Measurements from ENCODE around the gene TTC12.

Gene TTC12

DNA sequence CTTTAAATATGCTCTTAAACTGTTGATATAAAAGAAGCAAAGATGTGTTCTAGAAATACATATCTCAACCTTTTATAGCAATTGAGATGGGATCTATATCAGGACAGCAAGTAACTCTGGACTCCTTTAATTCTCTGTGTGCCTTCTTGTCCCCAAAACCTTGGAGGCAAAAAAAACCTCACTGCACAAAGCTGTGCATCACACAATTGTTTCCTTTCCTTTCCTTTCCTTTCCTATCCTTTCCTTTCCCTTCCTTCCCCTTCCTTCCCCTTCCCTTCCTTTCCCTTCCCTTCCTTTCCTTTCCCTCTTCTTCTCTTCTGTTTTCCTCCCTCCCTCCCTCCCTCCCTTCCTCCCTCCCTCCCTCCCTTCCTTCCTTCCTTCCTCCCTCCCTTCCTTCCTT, 9.5 kb upstream of the TTC12 start:
- Histone ChIP-seq H3K27ac (ENCODE audit: low read length) (no peak overlapping the region), H3K4me3 (ENCODE audit: low read length) (no peak overlapping the region), H3K9me3 (replicated peaks; ENCODE audit: insufficient read depth, low read length) (no peaks in the 10 kb centered on the region), H3K4me2 (ENCODE audit: low read depth, low read length) (no peak overlapping the region), H3K9ac (ENCODE audit: low read length) (no peak overlapping the region), H2AFZ (ENCODE audit: low read length) (no peak overlapping the region), H3K79me2 (ENCODE audit: low read length) (no peaks in the 10 kb centered on the region), H3F3A (ENCODE audit: insufficient read depth, low read length) (no peaks in the 10 kb centered on the region), H4K20me1 (ENCODE audit: insufficient read depth, low read length) (no peaks in the 10 kb centered on the region), H3K9me2 (replicated peaks; ENCODE audit: insufficient read depth, low read length) (no peaks in the 10 kb centered on the region), H3K27me3 (replicated peaks; ENCODE audit: insufficient read depth, low read length) (no peaks in the 10 kb centered on the region), H3K36me3 (replicated peaks; ENCODE audit: insufficient read depth, low read length) (no peaks in the 10 kb centered on the region), H3K4me1 (ENCODE audit: low read length) (no peaks in the 10 kb centered on the region)
- no peak for DNase-seq
- TF ChIP-seq, protein P1, sequence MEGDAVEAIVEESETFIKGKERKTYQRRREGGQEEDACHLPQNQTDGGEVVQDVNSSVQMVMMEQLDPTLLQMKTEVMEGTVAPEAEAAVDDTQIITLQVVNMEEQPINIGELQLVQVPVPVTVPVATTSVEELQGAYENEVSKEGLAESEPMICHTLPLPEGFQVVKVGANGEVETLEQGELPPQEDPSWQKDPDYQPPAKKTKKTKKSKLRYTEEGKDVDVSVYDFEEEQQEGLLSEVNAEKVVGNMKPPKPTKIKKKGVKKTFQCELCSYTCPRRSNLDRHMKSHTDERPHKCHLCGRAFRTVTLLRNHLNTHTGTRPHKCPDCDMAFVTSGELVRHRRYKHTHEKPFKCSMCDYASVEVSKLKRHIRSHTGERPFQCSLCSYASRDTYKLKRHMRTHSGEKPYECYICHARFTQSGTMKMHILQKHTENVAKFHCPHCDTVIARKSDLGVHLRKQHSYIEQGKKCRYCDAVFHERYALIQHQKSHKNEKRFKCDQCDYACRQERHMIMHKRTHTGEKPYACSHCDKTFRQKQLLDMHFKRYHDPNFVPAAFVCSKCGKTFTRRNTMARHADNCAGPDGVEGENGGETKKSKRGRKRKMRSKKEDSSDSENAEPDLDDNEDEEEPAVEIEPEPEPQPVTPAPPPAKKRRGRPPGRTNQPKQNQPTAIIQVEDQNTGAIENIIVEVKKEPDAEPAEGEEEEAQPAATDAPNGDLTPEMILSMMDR (IDR thresholded peaks at IDR 0.05; ENCODE audit: low read length), result no peak
- no peak for TF ChIP-seq EZH2 (optimal IDR thresholded peaks at IDR 0.05; ENCODE audit: low read depth, low read length)
- TF ChIP-seq EZH2phosphoT487 (IDR thresholded peaks at IDR 0.05; ENCODE audit: low read length), result no peak

DNA sequence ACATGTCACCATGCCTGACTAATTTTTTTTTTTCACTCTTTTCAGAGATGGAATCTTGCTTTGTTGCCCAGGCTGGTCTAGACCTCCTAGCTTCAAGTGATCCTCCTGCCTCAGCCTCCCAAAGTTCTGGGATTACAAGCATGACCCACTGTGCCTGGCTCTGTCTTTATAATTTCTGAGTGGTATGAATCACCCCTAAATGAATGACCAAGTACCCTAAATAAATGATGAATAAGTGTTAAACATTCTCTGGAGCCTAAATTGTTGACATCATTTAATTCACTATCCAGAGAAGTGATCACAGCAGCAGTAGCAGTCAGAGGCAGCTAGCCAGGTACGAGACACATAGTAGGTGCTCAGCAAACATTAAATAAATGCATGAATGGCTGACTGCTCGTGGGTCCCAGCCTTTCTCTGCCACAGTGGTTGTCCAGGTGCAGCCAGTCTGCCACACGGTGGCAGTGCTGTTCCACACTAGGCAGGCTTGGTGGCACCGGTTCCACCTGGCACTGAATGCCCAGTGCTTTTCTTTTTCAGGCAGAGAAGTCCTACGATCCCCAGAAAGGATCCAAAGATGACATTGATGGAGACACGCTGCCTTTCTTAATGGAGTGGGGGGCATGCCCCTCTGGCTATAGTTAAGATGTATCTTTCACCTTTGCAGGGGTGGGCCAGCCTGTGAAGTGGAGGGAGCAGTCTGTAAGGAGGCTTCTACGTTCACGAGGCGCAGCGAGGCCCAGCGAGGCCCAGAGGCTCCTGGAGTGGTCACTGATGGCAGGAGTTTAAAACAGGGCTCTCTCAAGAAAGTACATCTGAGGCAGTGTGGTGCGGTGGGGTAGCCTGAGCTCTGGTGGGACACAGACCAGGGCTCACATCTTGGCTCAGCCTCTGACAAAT, 8.7 kb upstream of the TTC12 start:
- Histone ChIP-seq H3F3A (ENCODE audit: insufficient read depth, low read length) (no peaks in the 10 kb centered on the region), H3K27me3 (replicated peaks; ENCODE audit: insufficient read depth, low read length) (no peaks in the 10 kb centered on the region), H2AFZ (ENCODE audit: low read length) (no peak overlapping the region), H3K9me3 (replicated peaks; ENCODE audit: insufficient read depth, low read length) (no peaks in the 10 kb centered on the region), H3K9ac (ENCODE audit: low read length) (no peak overlapping the region), H3K27ac (ENCODE audit: low read length) (no peak overlapping the region), H3K4me1 (ENCODE audit: low read length) (no peaks in the 10 kb centered on the region), H4K20me1 (ENCODE audit: insufficient read depth, low read length) (no peaks in the 10 kb centered on the region), H3K79me2 (ENCODE audit: low read length) (no peaks in the 10 kb centered on the region), H3K4me3 (ENCODE audit: low read length) (no peak overlapping the region), H3K9me2 (replicated peaks; ENCODE audit: insufficient read depth, low read length) (no peaks in the 10 kb centered on the region), H3K36me3 (replicated peaks; ENCODE audit: insufficient read depth, low read length) (no peaks in the 10 kb centered on the region), H3K4me2 (ENCODE audit: low read depth, low read length) (no peak overlapping the region)
- TF ChIP-seq EZH2 (optimal IDR thresholded peaks at IDR 0.05; ENCODE audit: low read depth, low read length), result no peak
- TF ChIP-seq, protein P1 (IDR thresholded peaks at IDR 0.05; ENCODE audit: low read length), result peak; percentile 98
- peak; percentile 77 for DNase-seq

DNA sequence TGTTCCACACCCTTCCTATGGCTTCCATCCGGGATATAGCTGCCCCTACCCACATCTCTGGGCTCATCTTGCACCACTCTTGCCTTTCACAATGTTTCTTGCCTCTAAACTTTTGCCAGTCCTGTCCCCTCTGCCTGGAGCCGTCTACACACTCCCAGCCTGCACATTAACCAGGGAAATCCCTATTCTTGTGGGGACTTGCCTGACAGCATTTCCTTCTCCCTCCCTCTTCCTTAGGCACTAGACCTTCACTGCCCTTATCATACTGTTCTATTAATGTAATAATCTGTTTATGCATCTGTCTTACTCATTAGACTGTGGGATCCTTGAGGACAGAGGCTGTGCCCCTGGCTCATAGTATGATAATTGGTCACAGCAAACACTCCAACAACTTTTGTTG, 5.8 kb upstream of the TTC12 start:
- Histone ChIP-seq H3K27ac (ENCODE audit: low read length) (no peak overlapping the region), H3K27me3 (replicated peaks; ENCODE audit: insufficient read depth, low read length) (no peaks in the 10 kb centered on the region), H4K20me1 (ENCODE audit: insufficient read depth, low read length) (no peaks in the 10 kb centered on the region), H3K79me2 (ENCODE audit: low read length) (no peaks in the 10 kb centered on the region), H3K4me3 (ENCODE audit: low read length) (no peak overlapping the region), H2AFZ (ENCODE audit: low read length) (no peak overlapping the region), H3K9me2 (replicated peaks; ENCODE audit: insufficient read depth, low read length) (no peaks in the 10 kb centered on the region), H3K4me1 (ENCODE audit: low read length) (no peaks in the 10 kb centered on the region), H3K9ac (ENCODE audit: low read length) (no peak overlapping the region), H3F3A (ENCODE audit: insufficient read depth, low read length) (no peaks in the 10 kb centered on the region), H3K9me3 (replicated peaks; ENCODE audit: insufficient read depth, low read length) (no peaks in the 10 kb centered on the region), H3K4me2 (ENCODE audit: low read depth, low read length) (no peak overlapping the region), H3K36me3 (replicated peaks; ENCODE audit: insufficient read depth, low read length) (no peaks in the 10 kb centered on the region)
- no peak for TF ChIP-seq EZH2 (optimal IDR thresholded peaks at IDR 0.05; ENCODE audit: low read depth, low read length)
- no peak for TF ChIP-seq EZH2phosphoT487 (IDR thresholded peaks at IDR 0.05; ENCODE audit: low read length)
- TF ChIP-seq, protein P1 (IDR thresholded peaks at IDR 0.05; ENCODE audit: low read length), result no peak
- no peak for DNase-seq
